H1 (cell line): ENCODE data around the gene ARHGAP28. TPM values are rescaled to one million over a fixed set of nuclear protein-coding genes. Genes with fewer than 3 reads are reported as not detected.

Experiments
- CTCF ChIA-PET: fragments of 300-600 bp; sonication (Branson Sonifier 250); formaldehyde crosslinking; loops from one replicate; lab custom pipeline; 2021; ENCODE audit not compliant: partially characterized antibody; lab: Charles Lee
- POLR2A ChIA-PET: fragments of 300-600 bp; sonication (Branson Sonifier 250); formaldehyde crosslinking; loops from one replicate; lab custom pipeline; 2021; ENCODE audit warnings: inconsistent platforms; ENCODE audit not compliant: partially characterized antibody; lab: Charles Lee
- DNase-seq, 2 experiments: peaks; one replicate each; pipeline versions ENCODE4 v3.0.0 to v3.0.0-alpha.2; 2010 to 2022; ENCODE audit warnings: low spot score in 2 of 2, low read depth in 1 of 2, mixed read lengths in 1 of 2
- FAIRE-seq: peaks from 2 replicates; lab custom pipeline; 2011; peaks lifted over from hg19 to GRCh38; lab: Jason Lieb, UNC
- H2AFZ ChIP-seq: 2 replicates; pipeline ENCODE4 v1.8.1; 2012; ENCODE audit warnings: low read length, inconsistent platforms
- H2AK5ac ChIP-seq: 2 replicates; pipeline ENCODE4 v1.6.1; 2013; ENCODE audit warnings: low read depth, low read length
- H2BK120ac ChIP-seq: replicated peaks from 2 replicates; pipeline ENCODE3; 2013; ENCODE audit warnings: low read depth, low read length, inconsistent platforms
- H2BK12ac ChIP-seq: 2 replicates; pipeline ENCODE4 v1.6.1; 2013; ENCODE audit warnings: low read depth, low read length
- H2BK15ac ChIP-seq: 2 replicates; pipeline ENCODE4 v1.6.1; 2013; ENCODE audit warnings: low read length
- H2BK20ac ChIP-seq: 2 replicates; pipeline ENCODE4 v1.6.1; 2013; ENCODE audit warnings: low read length
- H2BK5ac ChIP-seq: 2 replicates; pipeline ENCODE4 v1.6.1; 2013; ENCODE audit warnings: low read depth, low read length
- H3K14ac ChIP-seq: 2 replicates; pipeline ENCODE4 v1.6.1; 2013; ENCODE audit warnings: inconsistent platforms; ENCODE audit not compliant: insufficient read length
- H3K18ac ChIP-seq: 2 replicates; pipeline ENCODE4 v1.6.1; 2013; ENCODE audit warnings: low read length; ENCODE audit errors: extremely low read depth
- H3K23ac ChIP-seq: 2 replicates; pipeline ENCODE4 v1.6.1; 2013; ENCODE audit warnings: inconsistent platforms; ENCODE audit not compliant: insufficient read length
- H3K23me2 ChIP-seq: 2 replicates; pipeline ENCODE4 v1.6.1; 2013; ENCODE audit warnings: low read depth, low read length
- H3K27ac ChIP-seq: 2 replicates; pipeline ENCODE4 v1.6.1; 2011; ENCODE audit warnings: low read depth, low read length, inconsistent platforms
- H3K27me3 ChIP-seq, 4 experiments: replicated peaks in 1 of 4; 1 replicate in 1 of 4; 2 replicates in 3 of 4; pipeline versions ENCODE4 v1.6.1 to v1.8.1; 2011 to 2013; ENCODE audit warnings: low read length in 3 of 4, mild to moderate bottlenecking in 3 of 4, inconsistent platforms in 2 of 4, mixed read lengths in 2 of 4, moderate library complexity in 1 of 4; ENCODE audit not compliant: control insufficient read depth in 3 of 4, insufficient read depth in 3 of 4; ENCODE audit errors: extremely low read depth in 1 of 4
- H3K36me3 ChIP-seq, 4 experiments: 2 replicates each; pipeline versions ENCODE4 v1.6.1 to v1.8.1; 2011 to 2013; ENCODE audit warnings: mild to moderate bottlenecking in 4 of 4, low read length in 3 of 4, moderate library complexity in 2 of 4, control low read depth in 1 of 4, inconsistent platforms in 1 of 4; ENCODE audit not compliant: insufficient read depth in 4 of 4, control insufficient read depth in 2 of 4
- H3K4ac ChIP-seq: replicated peaks from 2 replicates; pipeline ENCODE3; 2013; ENCODE audit warnings: low read length, low read depth, mixed read lengths, inconsistent platforms; ENCODE audit not compliant: insufficient read length
- H3K4me1 ChIP-seq, 4 experiments: replicated peaks in 1 of 4; 1 replicate in 1 of 4; 2 replicates in 3 of 4; pipeline versions ENCODE4 v1.6.1 to v1.8.1; 2011 to 2013; ENCODE audit warnings: low read length in 3 of 4, inconsistent platforms in 2 of 4, mixed read lengths in 1 of 4; ENCODE audit not compliant: insufficient read depth in 4 of 4, control insufficient read depth in 3 of 4
- H3K4me2 ChIP-seq, 2 experiments: 2 replicates each; pipeline versions ENCODE4 v1.6.1 to v1.8.1; 2011 to 2013; ENCODE audit warnings: low read depth in 2 of 2, low read length in 2 of 2, control low read depth in 1 of 2, inconsistent platforms in 1 of 2, mild to moderate bottlenecking in 1 of 2; ENCODE audit not compliant: insufficient read depth in 1 of 2
- H3K4me3 ChIP-seq, 4 experiments: fragments of 200-600, 300-600 bp in 1 of 4; sonication (generic), shearing (Covaris generic), sonication (Bioruptor Twin) in 1 of 4; 2 replicates each; pipeline versions ENCODE4 v1.5.1 to v1.8.1; 2011 to 2016; ENCODE audit warnings: low read length in 4 of 4, low read depth in 3 of 4, control low read depth in 2 of 4, inconsistent platforms in 2 of 4, mild to moderate bottlenecking in 2 of 4, mixed read lengths in 1 of 4, moderate library complexity in 1 of 4; ENCODE audit not compliant: insufficient read depth in 2 of 4; ENCODE audit errors: extremely low read depth in 1 of 4
- H3K56ac ChIP-seq: replicated peaks from 2 replicates; pipeline ENCODE3; 2013; ENCODE audit warnings: low read depth, mild to moderate bottlenecking, mixed read lengths, low read length, inconsistent platforms; ENCODE audit not compliant: insufficient read length
- H3K79me1 ChIP-seq: 2 replicates; pipeline ENCODE4 v1.6.1; 2013; ENCODE audit warnings: low read depth, low read length, control low read depth
- H3K79me2 ChIP-seq, 2 experiments: 2 replicates each; pipeline versions ENCODE4 v1.6.1 to v1.8.1; 2012 to 2013; ENCODE audit warnings: low read length in 2 of 2, mild to moderate bottlenecking in 2 of 2, inconsistent platforms in 1 of 2; ENCODE audit not compliant: insufficient read depth in 2 of 2, control insufficient read depth in 1 of 2
- H3K9ac ChIP-seq, 4 experiments: replicated peaks in 1 of 4; 1 replicate in 1 of 4; 2 replicates in 3 of 4; pipeline versions ENCODE4 v1.6.1 to v1.8.1; 2011 to 2013; ENCODE audit warnings: low read depth in 3 of 4, low read length in 3 of 4, control low read depth in 2 of 4, mild to moderate bottlenecking in 2 of 4, moderate library complexity in 2 of 4, inconsistent platforms in 1 of 4; ENCODE audit errors: extremely low read depth in 1 of 4
- H3K9me3 ChIP-seq, 2 experiments: 2 replicates each; pipeline versions ENCODE4 v1.6.1 to v1.8.1; 2012 to 2013; ENCODE audit warnings: mild to moderate bottlenecking in 2 of 2, moderate library complexity in 2 of 2, control low read depth in 1 of 2, inconsistent platforms in 1 of 2, low read depth in 1 of 2, low read length in 1 of 2, mixed read lengths in 1 of 2; ENCODE audit not compliant: insufficient read depth in 2 of 2
- H4K20me1 ChIP-seq, 2 experiments: replicated peaks in 1 of 2; 2 replicates each; pipeline versions ENCODE3 to v1.8.1; 2011 to 2013; ENCODE audit warnings: inconsistent platforms in 2 of 2, low read length in 2 of 2, mild to moderate bottlenecking in 1 of 2; ENCODE audit not compliant: insufficient read depth in 2 of 2, control insufficient read depth in 1 of 2
- H4K5ac ChIP-seq: 2 replicates; pipeline ENCODE4 v1.6.1; 2013; ENCODE audit warnings: low read length, low read depth, mixed read lengths, inconsistent platforms; ENCODE audit not compliant: insufficient read length
- H4K8ac ChIP-seq: 2 replicates; pipeline ENCODE4 v1.8.0; 2013; ENCODE audit warnings: mild to moderate bottlenecking, moderate library complexity, low read length, inconsistent platforms; ENCODE audit not compliant: insufficient read depth; ENCODE audit errors: extremely low read depth
- H4K91ac ChIP-seq: replicated peaks from 2 replicates; pipeline ENCODE3; 2013; ENCODE audit warnings: low read length, mixed read lengths, inconsistent platforms; ENCODE audit not compliant: insufficient read length
- CBX5 ChIP-seq: fragments of 300-800, 300-1000 bp; sonication (generic); IDR thresholded peaks from 2 replicates; pipeline ENCODE4 v1.7.1; 2016; ENCODE audit warnings: antibody characterized with exemption, low read length, low read depth
- CHD2 ChIP-seq: IDR thresholded peaks from 2 replicates; pipeline ENCODE4 v1.6.1; 2012; ENCODE audit warnings: low read length, improper control_type of control experiment
- CREB1 ChIP-seq: IDR thresholded peaks from 2 replicates; pipeline ENCODE4 v1.6.1; 2012; ENCODE audit warnings: inconsistent platforms
- NRF1 ChIP-seq: IDR thresholded peaks from 2 replicates; pipeline ENCODE4 v1.6.1; 2011; ENCODE audit warnings: mild to moderate bottlenecking, low read depth, low read length, improper control_type of control experiment
- SAP30 ChIP-seq: fragments of 300-600 bp; sonication (generic); IDR thresholded peaks from 2 replicates; pipeline ENCODE4 v1.7.1; 2012; ENCODE audit warnings: low read length, moderate library complexity, mild to moderate bottlenecking, inconsistent platforms; ENCODE audit not compliant: insufficient read depth, insufficient replicate concordance
- SIRT6 ChIP-seq: IDR thresholded peaks from one replicate; pipeline ENCODE4 v1.7.1; 2012; ENCODE audit warnings: low read length, inconsistent platforms
- SP4 ChIP-seq: IDR thresholded peaks from 2 replicates; pipeline ENCODE4 v1.6.1; 2012; ENCODE audit warnings: low read length, inconsistent platforms
- TAF7 ChIP-seq: optimal IDR thresholded peaks from 2 replicates; pipeline ENCODE3; 2011; ENCODE audit warnings: low read depth, mild to moderate bottlenecking, inconsistent platforms, low read length, moderate library complexity, borderline replicate concordance
- YY1 ChIP-seq: IDR thresholded peaks from 2 replicates; pipeline ENCODE4 v1.6.1; 2011; ENCODE audit warnings: low read depth, mild to moderate bottlenecking, low read length
- WGBS, 2 experiments: shearing (Covaris generic) in 1 of 2; methylation state at CpG; one replicate each; pipeline versions ENCODE4 v1.1.6 to v1.1.7; 2013 to 2015; ENCODE audit warnings: low lambda C conversion rate in 2 of 2, mixed read lengths in 2 of 2, inconsistent platforms in 1 of 2, low coverage in 1 of 2, missing lambda C conversion rate in 1 of 2; ENCODE audit not compliant: insufficient replicate concordance in 2 of 2, insufficient coverage in 1 of 2, insufficient read length in 1 of 2; ENCODE audit errors: extremely low coverage in 1 of 2, missing lambda C conversion rate in 1 of 2; 5-methylcytosine and 5-hydroxymethylcytosine counted together
- polyA plus RNA-seq, 7 experiments: library from polyadenylated mRNA; depleted of rRNA in 3 of 7; stranded (reverse) in 5 of 7; unstranded in 2 of 7; fragments of >200 nt in 5 of 7; fragments of 200-250 nt in 2 of 7; gene quantifications; 1 replicate in 5 of 7; 2 replicates in 1 of 7; 4 replicates in 1 of 7; pipeline versions ENCODE4 v1.2.1 to v1.2.3, GENCODE V29; 2011 to 2013; ENCODE audit warnings: missing spikeins in 2 of 7, mixed read lengths in 2 of 7
- total RNA-seq: library from RNA; stranded (reverse); fragmentation: NEBNext Ultra II Directional; extraction: Animal tissue kit (Norgen Biotek cat#: 25700); gene quantifications from 2 replicates; pipeline ENCODE4 v1.2.1, GENCODE V29; 2021

The ARHGAP28 gene
- total and polyA plus RNA-seq, 2 of the 8 experiments (the other 6 are each of a cell fraction or from before 2014, with no cell fraction given): 2.9 to 14.4 TPM

DNA sequence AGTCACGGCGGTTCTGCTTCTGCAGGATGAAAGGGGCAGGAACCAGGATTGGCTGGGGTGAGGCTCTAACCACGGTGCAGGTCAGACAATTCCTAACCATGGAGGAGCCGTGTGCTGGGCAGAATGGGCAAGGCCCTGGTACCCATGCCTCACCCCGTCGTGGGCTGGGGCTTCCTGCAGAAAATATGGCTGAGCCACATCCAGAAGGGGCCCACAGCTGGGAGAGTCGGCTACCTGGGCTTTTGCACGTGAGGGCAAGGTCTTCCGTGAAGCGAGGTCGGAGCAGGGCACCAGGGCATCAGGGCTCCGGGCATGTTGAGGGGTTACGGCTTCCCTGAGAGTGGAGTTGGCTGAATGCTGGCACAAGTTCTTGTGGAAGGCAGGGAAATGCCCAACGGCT lies 147.8 kb downstream of the ARHGAP28 start:
- Histone ChIP-seq H4K5ac (no peak overlapping the region), H4K20me1 (no peaks in the 10 kb centered on the region), H3K18ac (no peak overlapping the region), H3K4me2 (no peak overlapping the region), H3K56ac (no peak overlapping the region), H3K23me2 (no peaks in the 10 kb centered on the region), H3K79me1 (no peaks in the 10 kb centered on the region), H3K79me2 (no peaks in the 10 kb centered on the region), H2BK15ac (no peak overlapping the region), H2BK12ac (no peak overlapping the region), H3K27me3 (no peaks in the 10 kb centered on the region), H2BK120ac (no peak overlapping the region), H2BK5ac (no peak overlapping the region), H2AFZ (no peak overlapping the region), H3K14ac (no peak overlapping the region), H3K9me3 (no peaks in the 10 kb centered on the region), H3K4me1 (peaks cover 2 to 17% (median 11%) of the 10 kb centered on the region in 4 experiments), H3K4ac (no peak overlapping the region), H3K23ac (no peak overlapping the region), H4K91ac (no peak overlapping the region), H4K8ac (no peak overlapping the region), H3K9ac (no peak overlapping the region), H3K36me3 (no peaks in the 10 kb centered on the region), H3K27ac (no peak overlapping the region), H2BK20ac (no peak overlapping the region), H2AK5ac (no peak overlapping the region), H3K4me3 (no peak overlapping the region)
- DNase-seq (no peak), FAIRE-seq (no peak)
- POLR2A ChIA-PET: no interaction called here
- 92% methylated on average over 14 of the region's 14 CpGs; no CpG with 5 or more reads in 1 of the 2 experiments for WGBS, 2 experiments
- CTCF ChIA-PET: interaction anchor here (1.3 kb wide), 1 partner anchor 9 kb away, joined by 4 read pairs; no protein-coding TSS in a partner anchor
- TF ChIP-seq CBX5: no peak
- no peak for TF ChIP-seq CHD2
- no peak for TF ChIP-seq SIRT6
- no peak for TF ChIP-seq NRF1
- TF ChIP-seq YY1: no peak
- no peak for TF ChIP-seq SP4
- TF ChIP-seq TAF7: no peak
- no peak for TF ChIP-seq CREB1
- TF ChIP-seq SAP30: no peak
